Testis (tissue), 2 donors: Measurements from ENCODE around the gene LMLN.

Experiments used
- POLR2A ChIP-seq: fragments of 450-650 bp; IDR thresholded peaks from one replicate; pipeline ENCODE4 v1.6.1; 2017; ENCODE audit warnings: antibody characterized with exemption, mild to moderate bottlenecking, moderate library complexity
- TF ChIP-seq, protein P1 (sequence below), 3 experiments: fragments of 450-650 bp in 2 of 3; fragments of 200-600 bp in 1 of 3; sonication (generic) in 1 of 3; IDR thresholded peaks; one replicate each; pipeline ENCODE4 v1.5.1; 2016 to 2019; ENCODE audit warnings: antibody characterized with exemption in 3 of 3, mild to moderate bottlenecking in 2 of 3, moderate library complexity in 1 of 3

DNA sequence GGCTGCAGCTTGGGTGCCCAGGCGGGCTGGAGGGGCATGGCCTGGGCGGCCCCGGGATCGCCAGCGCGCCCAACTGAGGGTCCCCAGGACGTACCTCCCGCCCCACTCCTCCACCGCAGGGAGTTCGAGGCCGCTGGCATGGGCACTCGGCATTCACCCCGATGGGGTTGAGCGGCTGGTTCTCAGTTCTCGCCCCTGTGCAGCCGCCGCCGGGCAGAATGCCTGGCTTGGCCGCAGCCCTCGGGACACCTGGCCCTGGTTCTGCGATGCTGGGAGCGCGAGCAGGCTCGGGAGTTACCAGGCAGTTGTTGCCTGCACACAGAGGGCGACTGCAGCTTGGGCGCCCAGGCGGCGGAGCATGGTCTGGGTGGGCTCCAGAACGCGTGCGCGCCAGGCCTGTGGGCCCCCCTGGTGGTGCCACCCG, 121.4 kb downstream of the LMLN start:
- TF ChIP-seq, protein P1, sequence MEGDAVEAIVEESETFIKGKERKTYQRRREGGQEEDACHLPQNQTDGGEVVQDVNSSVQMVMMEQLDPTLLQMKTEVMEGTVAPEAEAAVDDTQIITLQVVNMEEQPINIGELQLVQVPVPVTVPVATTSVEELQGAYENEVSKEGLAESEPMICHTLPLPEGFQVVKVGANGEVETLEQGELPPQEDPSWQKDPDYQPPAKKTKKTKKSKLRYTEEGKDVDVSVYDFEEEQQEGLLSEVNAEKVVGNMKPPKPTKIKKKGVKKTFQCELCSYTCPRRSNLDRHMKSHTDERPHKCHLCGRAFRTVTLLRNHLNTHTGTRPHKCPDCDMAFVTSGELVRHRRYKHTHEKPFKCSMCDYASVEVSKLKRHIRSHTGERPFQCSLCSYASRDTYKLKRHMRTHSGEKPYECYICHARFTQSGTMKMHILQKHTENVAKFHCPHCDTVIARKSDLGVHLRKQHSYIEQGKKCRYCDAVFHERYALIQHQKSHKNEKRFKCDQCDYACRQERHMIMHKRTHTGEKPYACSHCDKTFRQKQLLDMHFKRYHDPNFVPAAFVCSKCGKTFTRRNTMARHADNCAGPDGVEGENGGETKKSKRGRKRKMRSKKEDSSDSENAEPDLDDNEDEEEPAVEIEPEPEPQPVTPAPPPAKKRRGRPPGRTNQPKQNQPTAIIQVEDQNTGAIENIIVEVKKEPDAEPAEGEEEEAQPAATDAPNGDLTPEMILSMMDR (IDR thresholded peaks at IDR 0.05): no peak
- TF ChIP-seq POLR2A: no peak
